Measurements from ENCODE around the gene MARK1.

MARK1 gene

DNA sequence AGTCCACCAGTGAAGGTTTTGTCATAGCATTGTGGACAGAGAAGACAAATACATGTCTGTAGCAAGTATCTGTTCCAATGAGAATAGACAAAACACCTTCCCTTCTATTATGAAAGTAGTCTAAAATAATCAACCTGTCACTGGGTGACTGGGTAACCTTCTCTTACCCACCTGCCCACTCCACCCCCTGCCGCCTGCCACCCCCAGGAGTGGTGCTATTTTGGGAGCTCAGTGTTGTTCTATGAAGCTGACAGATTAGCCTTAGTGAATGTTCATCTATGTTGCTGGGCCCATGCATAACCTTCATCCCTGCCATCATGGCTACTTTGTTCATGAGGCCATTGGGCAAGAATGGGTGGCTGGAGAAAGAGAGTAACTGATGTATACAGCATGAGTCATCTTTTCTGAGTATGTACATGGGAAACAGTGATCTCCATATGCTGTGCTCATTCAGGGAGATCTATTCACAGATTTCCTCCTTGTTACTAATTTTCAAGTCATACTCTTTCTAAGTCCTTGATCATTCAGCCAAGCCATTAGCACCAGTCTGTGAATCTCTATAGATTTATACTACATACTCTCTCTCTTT lies 24.8 kb downstream of the MARK1 start:
- H3K4me3 ChIP-seq (ENCODE audit: low read depth, low read length) = no peak overlapping the region
- no peak for DNase-seq (ENCODE audit: low read depth)
- TF ChIP-seq, protein P1, sequence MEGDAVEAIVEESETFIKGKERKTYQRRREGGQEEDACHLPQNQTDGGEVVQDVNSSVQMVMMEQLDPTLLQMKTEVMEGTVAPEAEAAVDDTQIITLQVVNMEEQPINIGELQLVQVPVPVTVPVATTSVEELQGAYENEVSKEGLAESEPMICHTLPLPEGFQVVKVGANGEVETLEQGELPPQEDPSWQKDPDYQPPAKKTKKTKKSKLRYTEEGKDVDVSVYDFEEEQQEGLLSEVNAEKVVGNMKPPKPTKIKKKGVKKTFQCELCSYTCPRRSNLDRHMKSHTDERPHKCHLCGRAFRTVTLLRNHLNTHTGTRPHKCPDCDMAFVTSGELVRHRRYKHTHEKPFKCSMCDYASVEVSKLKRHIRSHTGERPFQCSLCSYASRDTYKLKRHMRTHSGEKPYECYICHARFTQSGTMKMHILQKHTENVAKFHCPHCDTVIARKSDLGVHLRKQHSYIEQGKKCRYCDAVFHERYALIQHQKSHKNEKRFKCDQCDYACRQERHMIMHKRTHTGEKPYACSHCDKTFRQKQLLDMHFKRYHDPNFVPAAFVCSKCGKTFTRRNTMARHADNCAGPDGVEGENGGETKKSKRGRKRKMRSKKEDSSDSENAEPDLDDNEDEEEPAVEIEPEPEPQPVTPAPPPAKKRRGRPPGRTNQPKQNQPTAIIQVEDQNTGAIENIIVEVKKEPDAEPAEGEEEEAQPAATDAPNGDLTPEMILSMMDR (IDR thresholded peaks at IDR 0.05; ENCODE audit: low read depth, low read length, missing control alignments) = no peak

DNA sequence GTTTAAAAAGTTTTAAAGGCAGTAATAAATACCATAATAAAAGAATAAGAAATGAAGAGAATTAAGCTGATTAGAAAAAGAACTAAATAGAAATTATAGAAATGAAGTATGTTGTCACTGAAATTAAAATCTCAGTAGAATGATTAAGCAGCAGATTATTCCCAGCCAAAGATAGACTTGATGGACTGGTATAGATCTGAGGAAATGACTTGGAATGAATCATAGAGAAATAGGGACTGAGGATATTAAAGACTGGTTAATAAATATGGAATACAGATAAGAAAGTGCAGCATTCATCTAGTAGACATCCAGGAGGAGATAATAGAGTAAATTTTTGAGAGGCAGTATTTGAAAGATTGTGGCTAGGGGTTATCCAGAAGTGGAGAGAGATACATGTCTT lies 28.7 kb downstream of the MARK1 start:
- DNase-seq (ENCODE audit: low read depth) = no peak
- TF ChIP-seq, protein P1 (IDR thresholded peaks at IDR 0.05; ENCODE audit: low read depth, low read length, missing control alignments) = no peak
- no peak overlapping the region for H3K4me3 ChIP-seq (ENCODE audit: low read depth, low read length)

GRCh38 chr1:220563564-220563963 lies 35.6 kb downstream of the MARK1 start:
- TF ChIP-seq, protein P1 (IDR thresholded peaks at IDR 0.05; ENCODE audit: low read depth, low read length, missing control alignments) = no peak
- DNase-seq (ENCODE audit: low read depth) = no peak
- no peak overlapping the region for H3K4me3 ChIP-seq (ENCODE audit: low read depth, low read length)

GRCh38 chr1:220564216-220564615 lies 36.3 kb downstream of the MARK1 start:
- DNase-seq (ENCODE audit: low read depth) = no peak
- no peak overlapping the region for H3K4me3 ChIP-seq (ENCODE audit: low read depth, low read length)
- TF ChIP-seq, protein P1 (IDR thresholded peaks at IDR 0.05; ENCODE audit: low read depth, low read length, missing control alignments) = no peak

DNA sequence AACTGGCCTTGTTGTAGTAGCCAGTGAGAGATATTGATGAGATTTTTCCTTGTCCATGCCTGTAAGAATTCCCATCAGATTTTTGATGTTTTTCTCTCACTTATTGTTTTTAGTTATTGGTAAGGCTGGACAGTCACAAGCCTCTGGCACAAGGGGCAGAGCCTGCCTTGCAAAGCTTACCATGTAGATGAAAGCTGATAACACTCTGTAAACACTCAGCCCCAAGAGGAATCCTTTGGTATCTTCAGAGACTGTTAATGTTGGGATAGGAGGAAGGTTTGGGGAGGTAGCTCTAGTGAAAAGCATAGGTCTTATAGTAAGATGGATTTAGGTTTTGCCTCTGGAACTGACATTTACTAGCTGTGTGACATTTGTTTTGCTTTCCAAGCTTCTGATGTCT lies 37.7 kb downstream of the MARK1 start:
- DNase-seq (ENCODE audit: low read depth) = no peak
- no peak overlapping the region for H3K4me3 ChIP-seq (ENCODE audit: low read depth, low read length)
- TF ChIP-seq, protein P1 (IDR thresholded peaks at IDR 0.05; ENCODE audit: low read depth, low read length, missing control alignments) = no peak

DNA sequence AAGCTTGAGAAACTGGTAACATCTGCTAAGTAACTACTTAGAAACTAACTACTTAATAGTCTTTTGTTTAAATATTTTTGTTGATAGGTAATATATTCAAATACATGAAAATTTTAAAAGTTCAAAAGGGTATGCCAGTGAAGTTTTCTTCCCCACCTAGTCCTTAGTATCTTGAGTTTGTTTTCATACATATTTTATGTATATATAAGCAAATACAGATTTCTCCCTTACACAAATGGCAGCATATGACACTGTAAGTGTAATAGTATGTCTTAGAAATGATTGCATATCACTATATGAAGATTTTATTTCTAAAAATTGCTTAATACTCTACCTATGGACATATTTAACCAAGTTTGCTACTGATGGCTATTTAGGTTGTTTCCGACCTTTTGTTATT lies 38.9 kb downstream of the MARK1 start:
- DNase-seq (ENCODE audit: low read depth) = no peak
- TF ChIP-seq, protein P1 (IDR thresholded peaks at IDR 0.05; ENCODE audit: low read depth, low read length, missing control alignments) = no peak

DNA sequence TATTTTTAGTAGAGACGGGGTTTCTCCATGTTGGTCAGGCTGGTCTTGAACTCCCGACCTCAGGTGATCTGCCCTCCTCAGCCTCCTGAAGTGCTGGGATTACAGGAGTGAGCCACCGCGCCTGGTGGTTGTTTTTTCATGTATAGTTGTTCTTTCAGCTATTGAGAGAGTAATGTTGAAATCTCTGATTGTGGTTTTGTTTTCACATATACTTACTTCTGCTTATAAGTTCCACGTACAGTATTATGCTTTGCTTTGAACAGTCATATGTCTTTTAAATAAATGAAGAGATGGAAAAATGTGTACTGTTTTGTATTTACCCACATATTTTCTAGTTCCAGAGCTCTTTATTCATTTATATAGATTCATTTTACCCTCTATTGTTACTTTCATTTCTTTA lies 44.5 kb downstream of the MARK1 start:
- TF ChIP-seq, protein P1 (IDR thresholded peaks at IDR 0.05; ENCODE audit: low read depth, low read length, missing control alignments) = no peak
- no peak overlapping the region for H3K4me3 ChIP-seq (ENCODE audit: low read depth, low read length)
- DNase-seq (ENCODE audit: low read depth) = no peak

More for the DNA sequence above, 38.9 kb downstream of the MARK1 start:
- no peak overlapping the region for H3K4me3 ChIP-seq (ENCODE audit: low read depth, low read length)
